Endothelial cell (in vitro differentiated cells): ENCODE measurements around the gene STXBP4. TPM values are rescaled to one million over a fixed set of nuclear protein-coding genes. Genes with fewer than 3 reads are reported as not detected.

ENCODE experiments used
- DNase-seq: peaks from one replicate; pipeline ENCODE4 v3.0.0; 2021; ENCODE audit warnings: low spot score
- H3K27ac Mint-ChIP-seq: one replicate; pipeline ENCODE4 v1.8.0; 2021; ENCODE audit warnings: mixed read lengths, inconsistent platforms; ENCODE audit not compliant: unreplicated experiment
- H3K27me3 Mint-ChIP-seq: one replicate; pipeline ENCODE4 v1.8.0; 2021; ENCODE audit warnings: mild to moderate bottlenecking, moderate library complexity, mixed read lengths, inconsistent platforms; ENCODE audit not compliant: unreplicated experiment
- H3K36me3 Mint-ChIP-seq: one replicate; pipeline ENCODE4 v1.8.0; 2021; ENCODE audit warnings: mild to moderate bottlenecking, low read depth, mixed read lengths, inconsistent platforms; ENCODE audit not compliant: unreplicated experiment
- H3K4me1 Mint-ChIP-seq: one replicate; pipeline ENCODE4 v1.8.0; 2021; ENCODE audit warnings: mild to moderate bottlenecking, mixed read lengths, inconsistent platforms; ENCODE audit not compliant: unreplicated experiment
- H3K4me3 Mint-ChIP-seq: one replicate; pipeline ENCODE4 v1.8.0; 2021; ENCODE audit warnings: mild to moderate bottlenecking, mixed read lengths, inconsistent platforms; ENCODE audit not compliant: unreplicated experiment
- H3K9me3 Mint-ChIP-seq: one replicate; pipeline ENCODE4 v1.8.0; 2021; ENCODE audit warnings: mixed read lengths, inconsistent platforms; ENCODE audit not compliant: unreplicated experiment
- CTCF ChIP-seq: fragments of 200-600 bp; sonication (generic); IDR thresholded peaks from one replicate; pipeline ENCODE4 v1.5.0; 2021; ENCODE audit warnings: antibody characterized with exemption; ENCODE audit not compliant: unreplicated experiment
- total RNA-seq: library from RNA; stranded (reverse); fragmentation: NEBNext Ultra II Directional; extraction: Animal tissue kit (Norgen Biotek cat#: 25700); gene quantifications from one replicate; pipeline ENCODE4 v1.2.1, GENCODE V29; 2021; ENCODE audit not compliant: unreplicated experiment

The STXBP4 gene
- total RNA-seq, 1 donor from 2014 or later = 7.5 TPM

DNA sequence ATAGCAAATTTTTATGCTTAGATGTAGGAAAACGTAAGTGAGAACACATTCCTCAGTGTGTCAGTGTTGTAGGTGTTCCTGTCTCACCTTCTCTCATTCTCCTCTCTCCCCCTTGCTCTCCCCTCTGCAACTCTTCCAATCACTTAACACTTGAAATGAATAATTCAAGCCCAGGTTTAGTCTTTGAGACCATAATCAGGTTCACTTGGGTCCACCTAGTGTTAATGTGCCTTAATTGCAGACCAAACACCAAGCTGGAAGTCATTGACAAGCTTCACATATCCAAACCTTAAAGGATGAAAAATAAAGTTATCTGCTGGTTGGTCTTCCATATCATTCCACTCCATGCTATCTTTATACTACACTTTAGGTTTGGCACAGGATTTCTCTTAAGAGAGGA is 37.0 kb downstream of the STXBP4 start:
- Mint-ChIP-seq H3K36me3 (no peaks in the 10 kb centered on the region), H3K4me1 (no peaks in the 10 kb centered on the region), H3K27me3 (no peaks in the 10 kb centered on the region), H3K4me3 (no peak overlapping the region), H3K27ac (no peak overlapping the region), H3K9me3 (no peaks in the 10 kb centered on the region)
- DNase-seq = no peak
- peak; percentile 70 for TF ChIP-seq CTCF

DNA sequence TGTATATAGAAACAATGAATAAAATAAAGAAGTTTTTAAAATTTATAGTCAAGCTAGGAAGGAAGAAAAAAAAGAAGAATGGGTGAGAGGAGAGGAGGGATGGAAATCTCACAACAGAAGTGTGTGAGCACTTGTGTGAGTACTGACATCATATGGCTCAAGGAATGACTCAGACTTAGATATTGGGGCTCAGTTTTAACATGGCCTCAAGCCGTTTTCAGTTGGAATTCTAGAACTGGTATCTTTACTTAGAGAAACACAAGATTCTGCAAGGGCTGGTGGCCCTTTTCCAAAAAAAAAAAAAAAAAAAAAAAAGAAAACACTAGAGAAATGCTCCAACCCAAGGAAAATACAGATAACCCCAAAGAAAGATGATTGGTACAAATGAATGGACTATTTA is 55.1 kb downstream of the STXBP4 start:
- Mint-ChIP-seq H3K27me3 (no peaks in the 10 kb centered on the region), H3K4me1 (no peaks in the 10 kb centered on the region), H3K9me3 (no peaks in the 10 kb centered on the region), H3K36me3 (no peaks in the 10 kb centered on the region), H3K27ac (no peak overlapping the region), H3K4me3 (no peak overlapping the region)
- no peak for DNase-seq
- TF ChIP-seq CTCF = no peak

GRCh38 chr17:55037828-55038227 is 69.3 kb downstream of the STXBP4 start:
- no peak for DNase-seq
- Mint-ChIP-seq H3K4me3 (no peak overlapping the region), H3K27me3 (no peaks in the 10 kb centered on the region), H3K4me1 (no peaks in the 10 kb centered on the region), H3K36me3 (no peaks in the 10 kb centered on the region), H3K9me3 (no peaks in the 10 kb centered on the region), H3K27ac (no peak overlapping the region)
- no peak for TF ChIP-seq CTCF

DNA sequence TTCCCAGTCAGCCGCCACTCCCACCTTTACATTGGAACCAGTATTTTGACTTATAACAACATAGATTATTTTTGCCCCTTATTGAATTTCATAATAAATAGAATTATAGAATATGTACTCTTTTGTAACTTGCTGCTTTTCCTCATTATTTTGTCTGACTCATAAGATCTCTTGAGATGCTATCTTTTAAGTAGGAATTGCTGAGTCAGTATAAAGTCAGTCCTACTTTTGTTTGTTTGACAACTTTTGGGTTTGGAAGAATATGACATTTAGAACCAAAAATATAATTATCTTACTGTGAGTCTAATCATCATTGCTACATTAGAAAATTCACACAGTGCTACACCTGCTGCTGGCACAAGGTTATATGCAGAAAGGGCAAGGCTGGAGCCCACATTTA is 69.7 kb downstream of the STXBP4 start:
- Mint-ChIP-seq H3K36me3 (no peaks in the 10 kb centered on the region), H3K9me3 (no peaks in the 10 kb centered on the region), H3K4me1 (no peaks in the 10 kb centered on the region), H3K4me3 (no peak overlapping the region), H3K27ac (no peak overlapping the region), H3K27me3 (no peaks in the 10 kb centered on the region)
- DNase-seq = no peak
- TF ChIP-seq CTCF = no peak

DNA sequence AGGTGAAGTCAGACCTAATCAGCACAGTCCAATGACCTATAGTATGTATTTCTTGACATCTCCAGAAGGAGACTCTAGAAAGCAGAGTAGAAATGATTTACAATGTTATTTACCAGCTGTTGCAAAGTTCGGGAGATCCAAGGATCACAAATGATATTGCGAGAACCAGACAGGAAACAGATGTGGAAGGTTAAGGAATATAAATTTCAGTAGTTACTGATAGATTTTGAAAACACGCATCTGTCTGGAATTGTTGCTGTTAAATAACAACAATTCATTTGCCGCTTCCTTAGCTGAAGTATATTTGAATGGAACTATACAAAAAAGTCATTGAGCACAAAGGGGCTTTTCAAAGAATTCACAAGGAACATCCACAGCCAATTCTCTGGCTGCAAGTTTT is 72.0 kb downstream of the STXBP4 start:
- Mint-ChIP-seq H3K27me3 (no peaks in the 10 kb centered on the region), H3K4me3 (no peak overlapping the region), H3K27ac (no peak overlapping the region), H3K36me3 (no peaks in the 10 kb centered on the region), H3K9me3 (no peaks in the 10 kb centered on the region), H3K4me1 (no peaks in the 10 kb centered on the region)
- no peak for DNase-seq
- TF ChIP-seq CTCF = no peak
